ENCODE results near the gene RABL2A.
A peak's percentile ranks its signal among the peaks of the same experiment; 100 is the strongest.
"Not testable (repeated sequence)": the region's sequence is repeated elsewhere in the genome, so short reads cannot be mapped to it uniquely, and the experiment has no call there.

RABL2A gene

GRCh38 chr2:113626616-113627330, at the start of gene RABL2A:
Gene RABL2A (plus strand): TSS chr2:113627266. CDS start chr2:113628607, 1,341 bp downstream.
- Histone ChIP-seq H3K4me3 (ENCODE audit: low read length) (peak within 1 kb of the TSS; percentile 50), H3K9ac (ENCODE audit: low read length) (peak within 1 kb of the TSS; percentile 55)

DNA sequence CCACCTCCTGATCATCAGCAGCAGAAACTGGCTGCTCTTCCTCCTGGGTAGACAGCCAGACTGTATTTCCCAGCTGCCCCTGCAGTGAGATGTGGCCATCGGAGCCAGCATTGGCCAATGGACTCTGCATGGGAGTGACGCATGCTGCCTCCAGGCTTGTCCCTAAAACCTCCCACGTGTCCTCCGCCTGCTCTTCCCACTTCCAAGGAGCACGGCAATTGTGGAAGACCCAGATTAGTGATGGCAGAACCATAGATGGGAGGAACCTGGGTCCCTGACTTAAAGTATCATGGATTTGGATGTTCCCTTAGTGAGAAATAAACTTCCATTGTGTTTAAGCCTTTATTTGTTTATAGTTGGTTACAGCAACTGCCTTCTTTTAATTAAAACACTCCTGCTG, 48.6 kb upstream of the RABL2A start:
- not testable (repeated sequence) for H3K4me1 ChIP-seq (ENCODE audit: control insufficient read depth, insufficient read depth, low read length); H3K4me3 ChIP-seq (ENCODE audit: low read length); H3K27me3 ChIP-seq (ENCODE audit: control insufficient read depth, insufficient read depth, low read length); H3K9me3 ChIP-seq (ENCODE audit: control insufficient read depth, low read length); H3K36me3 ChIP-seq (ENCODE audit: control insufficient read depth, insufficient read depth, low read length); H3K9ac ChIP-seq (ENCODE audit: low read length)

More at GRCh38 chr2:113626616-113627330, at the start of gene RABL2A:
- not testable (repeated sequence) for H3K4me1 ChIP-seq (ENCODE audit: control insufficient read depth, insufficient read depth, low read length); H3K27me3 ChIP-seq (ENCODE audit: control insufficient read depth, insufficient read depth, low read length); H3K36me3 ChIP-seq (ENCODE audit: control insufficient read depth, insufficient read depth, low read length); H3K9me3 ChIP-seq (ENCODE audit: control insufficient read depth, low read length)

- H3K4me1 ChIP-seq (ENCODE audit: control insufficient read depth, insufficient read depth, low read length); H3K4me3 ChIP-seq (ENCODE audit: low read length); H3K36me3 ChIP-seq (ENCODE audit: control insufficient read depth, insufficient read depth, low read length); H3K9me3 ChIP-seq (ENCODE audit: control insufficient read depth, low read length); H3K27me3 ChIP-seq (ENCODE audit: control insufficient read depth, insufficient read depth, low read length); H3K9ac ChIP-seq (ENCODE audit: low read length): not testable (repeated sequence)
Observed at GRCh38 chr2:113582473-113582872, 44.6 kb upstream of the RABL2A start.

DNA sequence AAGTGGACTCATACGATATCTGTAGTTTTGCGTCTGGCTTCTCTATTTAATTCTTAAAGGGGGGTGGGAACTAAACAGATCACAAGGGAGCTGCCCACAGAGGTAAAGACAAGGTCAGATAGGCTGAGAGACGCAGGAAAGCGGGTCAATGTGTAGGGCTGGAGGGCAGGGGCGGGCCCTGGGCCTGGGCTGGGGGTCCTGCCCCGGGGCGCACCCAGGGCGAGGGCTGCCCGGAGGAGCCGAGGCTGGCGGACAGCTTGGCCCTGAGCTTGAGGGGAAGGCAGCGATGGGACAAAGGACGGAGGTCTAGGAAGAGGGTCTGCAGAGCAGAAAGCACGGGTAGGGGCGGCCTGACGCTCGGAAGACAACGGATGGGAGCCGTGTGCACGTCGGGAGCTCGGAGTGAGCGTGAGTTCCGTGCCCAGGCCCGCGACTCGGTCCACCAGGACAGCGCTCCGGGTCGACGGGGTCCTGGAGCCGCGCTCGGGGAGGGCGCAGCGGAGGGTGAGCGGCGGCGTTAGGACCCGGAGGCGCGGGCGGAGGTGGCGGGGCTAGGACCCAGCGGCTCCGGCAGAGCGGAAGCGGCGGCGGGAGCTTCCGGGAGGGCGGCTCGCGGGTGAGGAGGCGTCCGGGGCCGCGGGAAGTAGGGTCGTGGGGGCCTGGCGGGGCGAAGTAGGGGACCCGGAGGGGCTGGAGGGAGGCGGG, 43.4 kb upstream of the RABL2A start:
- H3K4me3 ChIP-seq (ENCODE audit: low read length): peak overlapping the region; percentile 63
- peak overlapping the region; percentile 79 for H3K9ac ChIP-seq (ENCODE audit: low read length)
- not testable (repeated sequence) for H3K36me3 ChIP-seq (ENCODE audit: control insufficient read depth, insufficient read depth, low read length); H3K9me3 ChIP-seq (ENCODE audit: control insufficient read depth, low read length); H3K27me3 ChIP-seq (ENCODE audit: control insufficient read depth, insufficient read depth, low read length); H3K4me1 ChIP-seq (ENCODE audit: control insufficient read depth, insufficient read depth, low read length)

GRCh38 chr2:113584311-113585092, 42.6 kb upstream of the RABL2A start:
- not testable (repeated sequence) for H3K9me3 ChIP-seq (ENCODE audit: control insufficient read depth, low read length); H3K4me1 ChIP-seq (ENCODE audit: control insufficient read depth, insufficient read depth, low read length); H3K27me3 ChIP-seq (ENCODE audit: control insufficient read depth, insufficient read depth, low read length); H3K36me3 ChIP-seq (ENCODE audit: control insufficient read depth, insufficient read depth, low read length)
- H3K4me3 ChIP-seq (ENCODE audit: low read length): peak overlapping the region; percentile 7
- H3K9ac ChIP-seq (ENCODE audit: low read length): peak overlapping the region; percentile 79

DNA sequence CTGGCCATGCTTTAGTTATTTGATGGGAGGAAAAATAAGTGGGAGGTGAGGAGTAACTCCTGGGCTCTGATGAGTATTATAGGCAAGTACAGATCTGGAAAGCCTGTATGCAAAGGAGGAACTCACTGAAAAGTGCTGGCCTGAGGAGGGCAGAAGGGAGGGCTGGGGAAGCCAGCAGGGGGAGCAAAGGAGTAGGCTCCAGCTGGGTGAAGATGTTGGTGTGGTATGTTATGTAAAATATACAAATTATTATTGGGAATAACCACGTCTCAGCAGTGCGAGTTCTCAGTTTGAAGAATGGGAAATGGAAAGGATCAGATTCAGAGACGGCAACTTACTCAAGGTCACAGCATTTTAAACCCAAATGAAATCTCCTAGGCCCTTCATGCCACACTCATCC, 39.9 kb upstream of the RABL2A start:
- H3K4me3 ChIP-seq (ENCODE audit: low read length); H3K36me3 ChIP-seq (ENCODE audit: control insufficient read depth, insufficient read depth, low read length); H3K27me3 ChIP-seq (ENCODE audit: control insufficient read depth, insufficient read depth, low read length); H3K9ac ChIP-seq (ENCODE audit: low read length); H3K9me3 ChIP-seq (ENCODE audit: control insufficient read depth, low read length); H3K4me1 ChIP-seq (ENCODE audit: control insufficient read depth, insufficient read depth, low read length): not testable (repeated sequence)

GRCh38 chr2:113589591-113589990, 37.5 kb upstream of the RABL2A start:
- H3K4me1 ChIP-seq (ENCODE audit: control insufficient read depth, insufficient read depth, low read length); H3K4me3 ChIP-seq (ENCODE audit: low read length); H3K9ac ChIP-seq (ENCODE audit: low read length); H3K9me3 ChIP-seq (ENCODE audit: control insufficient read depth, low read length); H3K27me3 ChIP-seq (ENCODE audit: control insufficient read depth, insufficient read depth, low read length); H3K36me3 ChIP-seq (ENCODE audit: control insufficient read depth, insufficient read depth, low read length): not testable (repeated sequence)

DNA sequence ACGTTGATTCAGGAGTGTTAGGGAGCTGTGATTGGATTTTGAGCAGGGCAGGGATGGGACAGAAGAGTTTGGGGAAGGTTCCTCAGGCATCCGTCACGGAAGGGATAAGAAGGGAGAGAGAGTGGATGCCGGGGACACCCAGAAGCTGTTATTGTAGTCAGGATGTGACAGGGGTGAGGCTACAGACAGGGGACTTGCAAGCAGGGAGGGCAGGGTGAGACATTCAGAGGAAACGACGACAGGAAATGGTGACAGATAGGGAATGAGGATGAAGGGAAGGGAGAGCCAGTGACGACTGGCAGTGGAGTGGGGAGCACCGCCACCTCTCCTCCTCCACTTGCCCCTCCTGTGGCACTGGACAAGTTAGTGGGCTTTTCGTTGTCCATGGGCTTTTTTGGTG, 35.1 kb upstream of the RABL2A start:
- not testable (repeated sequence) for H3K4me1 ChIP-seq (ENCODE audit: control insufficient read depth, insufficient read depth, low read length); H3K9ac ChIP-seq (ENCODE audit: low read length); H3K4me3 ChIP-seq (ENCODE audit: low read length); H3K9me3 ChIP-seq (ENCODE audit: control insufficient read depth, low read length); H3K36me3 ChIP-seq (ENCODE audit: control insufficient read depth, insufficient read depth, low read length); H3K27me3 ChIP-seq (ENCODE audit: control insufficient read depth, insufficient read depth, low read length)

GRCh38 chr2:113593280-113593679, 33.8 kb upstream of the RABL2A start:
- H3K36me3 ChIP-seq (ENCODE audit: control insufficient read depth, insufficient read depth, low read length); H3K9ac ChIP-seq (ENCODE audit: low read length); H3K9me3 ChIP-seq (ENCODE audit: control insufficient read depth, low read length); H3K27me3 ChIP-seq (ENCODE audit: control insufficient read depth, insufficient read depth, low read length); H3K4me1 ChIP-seq (ENCODE audit: control insufficient read depth, insufficient read depth, low read length); H3K4me3 ChIP-seq (ENCODE audit: low read length): not testable (repeated sequence)

- H3K27me3 ChIP-seq (ENCODE audit: control insufficient read depth, insufficient read depth, low read length); H3K4me3 ChIP-seq (ENCODE audit: low read length); H3K9me3 ChIP-seq (ENCODE audit: control insufficient read depth, low read length); H3K36me3 ChIP-seq (ENCODE audit: control insufficient read depth, insufficient read depth, low read length); H3K9ac ChIP-seq (ENCODE audit: low read length); H3K4me1 ChIP-seq (ENCODE audit: control insufficient read depth, insufficient read depth, low read length): not testable (repeated sequence)
Observed at GRCh38 chr2:113595725-113596124, 31.3 kb upstream of the RABL2A start.

DNA sequence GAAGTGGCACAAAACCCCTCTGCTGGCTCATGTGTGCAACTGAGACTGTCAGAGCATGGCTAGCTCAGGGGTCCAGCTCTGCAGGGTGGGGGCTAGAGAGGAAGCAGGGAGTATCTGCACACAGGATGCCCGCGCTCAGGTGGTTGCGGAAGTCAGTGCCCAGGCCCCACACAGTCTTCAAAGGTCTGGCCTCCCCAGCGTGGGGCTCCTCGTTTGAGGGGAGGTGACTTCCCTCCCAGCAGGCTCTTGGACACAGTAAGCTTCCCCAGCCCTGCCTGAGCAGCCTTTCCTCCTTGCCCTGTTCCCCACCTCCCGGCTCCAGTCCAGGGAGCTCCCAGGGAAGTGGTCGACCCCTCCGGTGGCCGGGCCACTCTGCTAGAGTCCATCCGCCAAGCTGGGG, 29.9 kb upstream of the RABL2A start:
- H3K27me3 ChIP-seq (ENCODE audit: control insufficient read depth, insufficient read depth, low read length); H3K9ac ChIP-seq (ENCODE audit: low read length); H3K36me3 ChIP-seq (ENCODE audit: control insufficient read depth, insufficient read depth, low read length); H3K4me3 ChIP-seq (ENCODE audit: low read length); H3K4me1 ChIP-seq (ENCODE audit: control insufficient read depth, insufficient read depth, low read length); H3K9me3 ChIP-seq (ENCODE audit: control insufficient read depth, low read length): not testable (repeated sequence)

- not testable (repeated sequence) for H3K27me3 ChIP-seq (ENCODE audit: control insufficient read depth, insufficient read depth, low read length); H3K4me3 ChIP-seq (ENCODE audit: low read length); H3K9ac ChIP-seq (ENCODE audit: low read length); H3K36me3 ChIP-seq (ENCODE audit: control insufficient read depth, insufficient read depth, low read length); H3K4me1 ChIP-seq (ENCODE audit: control insufficient read depth, insufficient read depth, low read length); H3K9me3 ChIP-seq (ENCODE audit: control insufficient read depth, low read length)
Observed at GRCh38 chr2:113597572-113597971, 29.5 kb upstream of the RABL2A start.
